ENCODE measurements around the gene NANOS3.
A peak's percentile ranks its signal among the peaks of the same experiment; 100 is the strongest.

Gene NANOS3

DNA sequence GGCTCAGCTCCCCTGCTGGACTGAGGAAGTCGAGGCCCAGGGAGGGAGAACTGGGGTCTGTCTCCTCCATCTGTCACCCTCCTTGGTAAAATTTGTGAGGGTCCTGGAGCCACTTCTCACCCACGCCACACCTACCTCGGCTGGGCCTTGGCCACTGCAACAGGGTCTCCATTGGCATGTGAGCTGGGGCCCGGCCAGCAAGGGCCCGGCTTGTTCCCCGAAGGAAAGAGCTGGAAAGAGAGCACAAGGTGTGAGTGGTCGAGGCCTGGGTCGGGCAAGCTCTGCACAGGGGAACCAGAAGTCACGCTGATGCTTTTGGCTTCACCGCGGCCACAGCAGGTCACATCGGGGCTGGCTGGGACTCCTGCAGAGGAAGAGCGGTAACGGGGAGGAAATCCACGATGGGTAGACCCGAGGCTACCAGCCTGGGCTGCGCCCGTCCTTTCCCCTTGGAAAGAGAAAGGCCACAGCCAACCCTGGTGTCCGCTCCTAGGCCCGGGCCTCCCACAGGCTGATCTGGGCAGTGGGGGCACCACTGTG lies 9.0 kb downstream of the NANOS3 start:
- DNase-seq (ENCODE audit: low read depth in 2 of 2) = no peak

GRCh38 chr19:13887018-13887436 lies 10.1 kb downstream of the NANOS3 start:
- no peak for DNase-seq (ENCODE audit: low read depth in 2 of 2)

- DNase-seq (ENCODE audit: low read depth in 2 of 2) = no peak
Measured at GRCh38 chr19:13887517-13887916, 10.6 kb downstream of the NANOS3 start.

GRCh38 chr19:13888281-13888680 lies 11.3 kb downstream of the NANOS3 start:
- no peak for DNase-seq (ENCODE audit: low read depth in 2 of 2)

DNA sequence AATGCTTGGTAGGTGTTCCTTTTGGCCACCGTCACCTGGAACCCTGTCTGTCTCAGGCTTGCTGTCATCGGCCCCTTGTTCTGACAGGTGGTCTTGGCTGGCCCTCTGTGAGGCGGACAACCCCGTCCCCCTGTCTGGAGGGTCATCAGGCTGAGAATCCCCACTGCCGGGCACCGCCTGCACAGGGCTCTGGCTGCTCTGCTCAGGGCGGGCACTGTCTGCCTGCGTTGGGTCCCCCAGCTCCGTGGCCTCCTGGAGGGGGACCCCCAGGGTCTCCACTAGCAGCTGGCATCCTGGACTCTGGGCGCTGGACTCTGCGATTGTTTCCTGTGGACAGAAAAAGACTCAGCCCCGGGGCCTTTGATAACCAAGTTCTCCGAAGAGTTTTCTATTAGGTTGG lies 13.2 kb downstream of the NANOS3 start:
- no peak for DNase-seq (ENCODE audit: low read depth in 2 of 2)

- no peak for DNase-seq (ENCODE audit: low read depth in 2 of 2)
Measured at GRCh38 chr19:13892870-13893269, 15.9 kb downstream of the NANOS3 start.

DNA sequence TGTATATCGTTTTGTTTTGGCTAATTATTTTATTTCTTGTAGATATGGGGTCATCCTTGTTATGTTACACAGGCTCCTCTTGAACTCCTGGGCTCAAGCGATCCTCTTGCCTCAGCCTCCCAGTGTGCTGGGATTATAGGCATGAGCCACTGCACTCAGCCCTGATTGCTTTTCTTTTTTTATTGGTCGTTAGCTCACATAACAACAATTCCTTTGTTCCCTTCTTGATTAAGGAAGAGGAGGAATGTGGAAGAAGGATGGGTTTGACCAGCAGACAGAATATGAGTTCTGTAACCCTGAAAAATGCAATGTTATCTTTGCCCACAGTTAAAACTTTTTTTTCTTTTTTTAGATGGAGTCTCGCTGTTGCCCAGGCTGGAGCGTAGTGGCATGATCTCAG lies 17.6 kb downstream of the NANOS3 start:
- no peak for DNase-seq (ENCODE audit: low read depth in 2 of 2)

DNA sequence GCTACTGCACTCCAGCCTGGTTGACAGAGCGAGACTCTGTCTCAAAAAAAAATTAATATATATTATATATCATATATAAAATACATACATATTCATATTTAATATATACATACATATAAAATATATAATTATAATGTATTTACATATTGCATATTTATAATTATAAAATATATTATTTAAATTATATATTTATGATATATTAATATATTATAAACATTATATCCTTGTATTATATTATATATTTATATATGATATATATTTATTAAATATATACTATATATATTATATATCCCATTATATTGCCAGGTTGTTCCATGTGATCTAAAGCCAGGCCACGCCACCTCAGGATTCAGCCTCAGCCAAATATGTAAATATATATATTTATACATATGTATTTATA lies 19.3 kb downstream of the NANOS3 start:
- DNase-seq (ENCODE audit: low read depth in 2 of 2) = no peak

- DNase-seq (ENCODE audit: low read depth in 2 of 2) = no peak
Measured at GRCh38 chr19:13899393-13899792, 22.5 kb downstream of the NANOS3 start.

DNA sequence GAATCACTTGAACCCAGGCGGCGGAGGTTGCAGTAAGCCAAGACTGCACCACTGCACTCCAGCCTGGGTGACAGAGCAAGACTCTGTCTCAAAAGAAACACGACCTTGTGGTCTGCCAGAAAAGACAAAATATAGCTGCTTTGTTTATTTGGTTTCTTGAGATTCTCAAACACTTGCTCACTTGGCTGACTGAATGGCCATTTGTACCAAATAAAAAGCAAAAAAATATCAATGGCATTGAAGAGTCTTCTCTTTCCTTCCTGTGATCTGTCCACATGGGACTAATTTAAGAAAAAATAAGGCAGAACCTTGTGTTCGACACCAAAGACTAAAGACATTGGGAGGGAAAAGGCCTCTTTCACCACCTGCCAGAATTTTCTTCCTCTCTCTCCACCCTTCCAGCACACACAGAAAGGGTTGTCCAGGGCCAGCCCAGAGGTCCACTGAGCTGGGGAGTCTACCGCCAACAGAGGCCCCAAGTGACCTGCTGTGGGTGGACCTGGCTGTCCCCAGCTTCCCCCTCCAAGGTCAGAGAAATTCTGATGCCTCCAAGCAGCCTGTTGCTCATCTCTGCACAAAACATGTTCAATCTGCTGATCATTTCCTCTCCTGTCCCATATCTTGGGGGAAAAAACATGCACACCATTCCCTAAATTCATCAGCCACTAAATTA lies 23.1 kb downstream of the NANOS3 start:
- no peak for DNase-seq (ENCODE audit: low read depth in 2 of 2)

DNA sequence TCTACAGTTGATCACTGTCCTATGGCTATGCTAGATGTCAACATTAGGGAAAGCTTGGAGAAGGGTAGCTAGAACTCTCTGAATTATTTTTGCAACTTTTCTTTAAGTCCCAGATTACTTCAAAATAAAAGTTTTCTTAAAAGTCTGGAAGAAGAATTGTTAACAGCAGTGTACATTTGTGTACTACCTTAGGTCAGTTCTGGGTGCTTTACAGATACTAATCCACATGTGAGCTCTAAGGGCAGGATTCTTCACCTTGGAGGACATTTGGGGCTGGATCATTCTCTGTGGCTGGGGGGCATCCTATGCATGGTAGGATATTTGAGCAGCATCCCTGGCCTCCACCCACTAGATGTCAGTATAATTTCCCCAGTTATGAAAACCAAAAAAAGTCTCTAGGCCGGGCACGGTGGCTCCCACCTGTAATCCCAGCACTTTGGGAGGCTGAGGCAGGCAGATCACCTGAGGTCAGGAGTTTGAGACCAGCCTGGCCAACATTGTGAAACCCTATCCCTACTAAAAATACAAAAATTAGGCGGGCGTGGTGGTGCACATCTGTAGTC lies 26.1 kb downstream of the NANOS3 start:
- DNase-seq (ENCODE audit: low read depth in 2 of 2) = no peak

DNA sequence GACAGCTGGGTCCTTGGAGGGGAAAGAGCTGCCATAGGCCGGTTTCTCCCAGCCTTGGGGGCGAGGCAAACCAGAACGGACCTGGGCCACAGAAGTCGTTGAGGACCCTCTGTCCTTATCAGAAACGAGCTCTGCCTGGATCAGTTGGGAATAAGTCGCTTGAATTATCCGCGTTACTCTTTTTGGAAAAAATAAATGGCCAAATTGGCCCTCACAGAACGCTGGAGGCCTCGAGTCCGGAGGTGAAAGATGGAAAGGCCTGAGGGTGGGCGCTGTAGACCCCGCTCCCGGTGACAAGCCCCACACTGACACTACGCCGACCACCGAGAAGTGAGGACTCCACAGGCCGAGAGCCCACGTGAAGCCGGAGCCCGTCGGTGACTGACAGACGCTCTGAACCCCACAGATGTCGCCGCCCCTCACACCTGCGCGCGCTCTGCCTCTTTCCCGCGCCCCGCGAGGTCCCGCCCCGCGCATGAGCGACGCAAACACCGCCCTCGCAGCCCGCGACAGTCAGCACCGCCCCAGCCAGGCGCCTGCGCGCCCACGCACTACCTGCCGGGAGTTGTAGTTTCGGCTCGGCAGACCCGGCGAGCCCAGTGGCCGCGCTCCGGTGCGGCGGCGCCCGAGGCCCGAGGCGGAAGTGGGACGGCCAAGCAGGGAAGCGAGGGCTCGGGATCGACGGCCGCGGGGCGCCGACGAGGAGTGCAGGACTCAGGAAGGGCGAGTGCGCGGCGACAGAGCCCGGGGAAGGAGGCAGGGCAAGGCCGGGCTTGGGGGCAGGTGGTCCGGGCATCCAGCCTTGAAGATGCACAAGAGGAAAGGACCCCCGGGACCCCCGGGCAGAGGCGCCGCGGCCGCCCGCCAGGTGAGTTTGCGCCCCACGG lies 28.9 kb downstream of the NANOS3 start, which contains the start of the genes BRME1 and CC2D1A:
BRME1 (minus strand) TSS at position 484 of the 887 bp plus-strand sequence. CDS start 1,225 bp downstream, outside the sequence.
CC2D1A (plus strand) TSS at position 568 of the 887 bp plus-strand sequence; CDS start at position 809, 241 bp downstream.
- DNase-seq (ENCODE audit: low read depth in 2 of 2) = peak; percentile 92 to 95

DNA sequence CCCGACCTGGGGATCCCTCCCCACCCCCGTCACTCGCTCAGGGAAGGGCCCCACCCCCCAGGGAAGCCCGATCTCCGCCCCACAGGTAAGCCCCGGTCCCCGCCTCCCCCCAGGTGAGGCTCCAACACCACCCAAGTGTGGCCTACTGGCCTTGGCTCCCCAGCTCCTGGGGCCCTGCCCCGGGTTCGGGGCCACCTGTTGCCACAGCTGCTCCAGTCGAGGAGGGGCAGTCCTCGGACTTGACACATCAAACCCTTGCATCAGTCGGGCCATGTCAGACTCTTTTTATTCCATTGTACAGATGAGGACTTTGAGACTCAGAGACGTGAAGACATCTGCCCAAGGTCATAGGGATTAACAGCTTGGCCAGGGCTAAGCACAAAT lies 29.6 kb downstream of the NANOS3 start:
- no peak for DNase-seq (ENCODE audit: low read depth in 2 of 2)

GRCh38 chr19:13906910-13907309 lies 30.0 kb downstream of the NANOS3 start:
- no peak for DNase-seq (ENCODE audit: low read depth in 2 of 2)

GRCh38 chr19:13908674-13909073 lies 31.7 kb downstream of the NANOS3 start:
- DNase-seq (ENCODE audit: low read depth in 2 of 2) = no peak

DNA sequence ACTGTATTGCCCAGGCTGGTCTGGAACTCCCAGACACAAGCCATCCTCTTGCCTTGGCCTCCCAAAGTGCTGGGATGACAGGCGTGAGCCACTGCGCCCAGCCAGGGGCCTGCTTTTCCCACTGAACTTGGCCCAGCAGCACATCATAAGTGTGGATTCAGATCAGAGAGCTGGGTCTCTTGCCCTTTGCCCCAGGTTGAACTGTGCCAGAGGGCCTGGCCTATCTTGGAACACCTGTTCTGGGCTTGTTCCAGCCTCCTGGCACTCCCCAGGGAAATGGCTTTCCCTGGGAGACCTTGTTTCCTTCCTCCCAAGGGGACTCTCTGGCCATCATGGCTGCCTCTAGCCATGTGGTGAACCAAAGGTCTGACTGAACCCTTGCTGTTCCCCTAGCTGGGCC lies 32.5 kb downstream of the NANOS3 start:
- DNase-seq (ENCODE audit: low read depth in 2 of 2) = no peak

GRCh38 chr19:13913352-13913751 lies 36.4 kb downstream of the NANOS3 start:
- DNase-seq (ENCODE audit: low read depth in 2 of 2) = no peak

GRCh38 chr19:13914777-13915176 lies 37.8 kb downstream of the NANOS3 start:
- DNase-seq (ENCODE audit: low read depth in 2 of 2) = no peak

DNA sequence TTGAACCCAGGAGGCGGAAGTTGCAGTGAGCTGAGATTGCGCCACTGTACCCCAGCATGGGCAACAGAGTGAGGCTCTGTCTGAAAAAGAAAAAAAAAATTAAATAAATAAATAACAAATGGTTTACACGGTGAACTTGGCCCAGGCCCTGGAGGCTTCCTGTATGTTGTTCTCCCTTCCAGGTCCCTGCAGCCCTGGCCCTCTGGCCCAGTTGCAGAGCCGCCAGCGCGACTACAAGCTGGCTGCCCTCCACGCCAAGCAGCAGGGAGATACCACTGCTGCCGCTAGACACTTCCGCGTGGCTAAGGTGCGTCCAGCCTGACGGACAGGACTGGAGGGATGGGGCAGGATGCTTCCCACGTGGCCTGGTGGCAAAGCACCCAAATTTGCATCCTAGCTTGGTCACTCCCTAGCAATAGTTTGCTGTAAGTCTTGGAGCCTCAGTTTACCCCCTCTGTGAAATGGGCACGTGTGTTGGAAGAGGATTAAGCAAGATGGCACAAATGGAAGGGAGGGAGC lies 41.0 kb downstream of the NANOS3 start:
- no peak for DNase-seq (ENCODE audit: low read depth in 2 of 2)

GRCh38 chr19:13918726-13919411 lies 41.9 kb downstream of the NANOS3 start:
- no peak for DNase-seq (ENCODE audit: low read depth in 2 of 2)

DNA sequence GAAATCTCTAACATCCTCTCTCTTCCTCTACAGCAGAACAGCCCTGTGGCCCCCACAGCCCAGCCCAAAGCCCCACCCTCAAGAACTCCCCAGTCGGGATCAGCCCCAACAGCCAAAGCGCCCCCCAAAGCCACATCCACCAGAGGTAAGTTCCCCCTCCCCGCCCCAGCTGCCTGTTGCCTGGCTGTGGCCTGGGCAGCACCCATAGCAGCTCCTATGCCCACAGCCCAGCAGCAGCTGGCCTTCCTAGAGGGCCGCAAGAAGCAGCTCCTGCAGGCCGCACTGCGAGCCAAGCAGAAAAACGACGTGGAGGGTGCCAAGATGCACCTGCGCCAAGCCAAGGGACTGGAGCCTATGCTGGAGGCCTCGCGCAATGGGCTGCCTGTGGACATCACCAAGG lies 43.6 kb downstream of the NANOS3 start:
- DNase-seq (ENCODE audit: low read depth in 2 of 2) = no peak
